Peyer's patch (tissue), 4 donors: ENCODE data around the gene PLEKHM3. TPM values are rescaled to one million over a fixed set of nuclear protein-coding genes. Genes with fewer than 3 reads are reported as not detected.

ENCODE experiments used
- DNase-seq, 3 donors: peaks; one replicate each; pipeline ENCODE4 v3.0.0-alpha.2; 2017 to 2019
- H3K27ac ChIP-seq, 4 donors: fragments of 200-600 bp; sonication (generic); one replicate each; pipeline ENCODE4 v1.5.1; 2016 to 2019
- H3K27me3 ChIP-seq, 2 donors: fragments of 200-600 bp; sonication (generic); one replicate each; pipeline ENCODE4 v1.5.1; 2019
- H3K36me3 ChIP-seq, 3 donors: fragments of 200-600 bp; sonication (generic); one replicate each; pipeline ENCODE4 v1.5.1; 2016 to 2019
- H3K4me1 ChIP-seq, 4 donors: fragments of 200-600 bp; sonication (generic); one replicate each; pipeline ENCODE4 v1.5.1; 2016 to 2019
- H3K4me3 ChIP-seq, 4 donors: fragments of 200-600 bp; sonication (generic); 1 replicate in 3 of 4; 2 replicates in 1 of 4; pipeline ENCODE4 v1.5.1; 2016 to 2019; ENCODE audit warnings: mild to moderate bottlenecking in 1 of 4
- H3K9me3 ChIP-seq, 4 donors: fragments of 200-600 bp; sonication (generic); one replicate each; pipeline ENCODE4 v1.5.1; 2016 to 2019; ENCODE audit warnings: mild to moderate bottlenecking in 1 of 4
- POLR2A ChIP-seq, 2 donors: fragments of 450-650 bp; IDR thresholded peaks; one replicate each; pipeline ENCODE4 v1.5.1; 2017; ENCODE audit warnings: antibody characterized with exemption in 2 of 2, mild to moderate bottlenecking in 2 of 2, moderate library complexity in 2 of 2
- total RNA-seq, 4 donors: library from RNA; depleted of rRNA; stranded (reverse); fragments of >200 nt; gene quantifications; one replicate each; pipeline ENCODE4 v1.1.0, GENCODE V29; 2016
- TF ChIP-seq, protein P1 (sequence below), 6 experiments: fragments of 450-650 bp in 4 of 6; fragments of 200-600 bp in 2 of 6; sonication (generic) in 1 of 6; IDR thresholded peaks; one replicate each; pipeline ENCODE4 v1.5.1; 2017 to 2019; ENCODE audit warnings: antibody characterized with exemption in 6 of 6, mild to moderate bottlenecking in 3 of 6, moderate library complexity in 1 of 6

The PLEKHM3 gene
- total RNA-seq, 4 donors from 2014 or later = 14.4 to 45.4 (median 22.7) TPM

- no peaks in the 10 kb centered on the region for H3K36me3 ChIP-seq
- H3K9me3 ChIP-seq = no peaks in the 10 kb centered on the region
- H3K27me3 ChIP-seq = no peaks in the 10 kb centered on the region
- no peak for DNase-seq
- no peak overlapping the region for H3K4me3 ChIP-seq
- TF ChIP-seq POLR2A (IDR thresholded peaks at IDR 0.05) = no peak
- TF ChIP-seq, protein P1, sequence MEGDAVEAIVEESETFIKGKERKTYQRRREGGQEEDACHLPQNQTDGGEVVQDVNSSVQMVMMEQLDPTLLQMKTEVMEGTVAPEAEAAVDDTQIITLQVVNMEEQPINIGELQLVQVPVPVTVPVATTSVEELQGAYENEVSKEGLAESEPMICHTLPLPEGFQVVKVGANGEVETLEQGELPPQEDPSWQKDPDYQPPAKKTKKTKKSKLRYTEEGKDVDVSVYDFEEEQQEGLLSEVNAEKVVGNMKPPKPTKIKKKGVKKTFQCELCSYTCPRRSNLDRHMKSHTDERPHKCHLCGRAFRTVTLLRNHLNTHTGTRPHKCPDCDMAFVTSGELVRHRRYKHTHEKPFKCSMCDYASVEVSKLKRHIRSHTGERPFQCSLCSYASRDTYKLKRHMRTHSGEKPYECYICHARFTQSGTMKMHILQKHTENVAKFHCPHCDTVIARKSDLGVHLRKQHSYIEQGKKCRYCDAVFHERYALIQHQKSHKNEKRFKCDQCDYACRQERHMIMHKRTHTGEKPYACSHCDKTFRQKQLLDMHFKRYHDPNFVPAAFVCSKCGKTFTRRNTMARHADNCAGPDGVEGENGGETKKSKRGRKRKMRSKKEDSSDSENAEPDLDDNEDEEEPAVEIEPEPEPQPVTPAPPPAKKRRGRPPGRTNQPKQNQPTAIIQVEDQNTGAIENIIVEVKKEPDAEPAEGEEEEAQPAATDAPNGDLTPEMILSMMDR (IDR thresholded peaks at IDR 0.05) = no peak
- H3K27ac ChIP-seq = no peak overlapping the region
- peaks cover 0 to 14% (median 2%) of the 10 kb centered on the region in 4 donors for H3K4me1 ChIP-seq
Measured at GRCh38 chr2:207787017-207787416, 238.3 kb downstream of the PLEKHM3 start.

DNA sequence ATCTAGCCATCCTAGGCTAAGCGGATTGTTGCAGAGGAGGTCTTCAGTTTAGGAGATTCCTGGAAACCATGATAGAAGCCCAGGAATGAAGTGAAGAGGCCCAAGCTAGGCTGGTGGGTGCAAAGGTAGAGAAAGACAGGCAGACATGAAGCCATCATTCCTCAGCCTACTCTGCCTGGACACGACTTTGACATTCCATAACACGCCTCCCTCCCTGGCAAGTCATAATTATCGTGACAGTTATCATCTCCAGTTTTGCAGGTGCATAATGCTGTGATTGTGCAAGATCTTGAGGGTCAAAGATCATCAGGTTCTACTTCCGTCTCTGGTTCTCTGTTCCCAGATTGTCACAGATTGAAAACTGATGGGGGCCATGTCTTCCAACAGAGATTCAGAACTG is 240.4 kb downstream of the PLEKHM3 start:
- H3K27me3 ChIP-seq = no peaks in the 10 kb centered on the region
- TF ChIP-seq, protein P1 (IDR thresholded peaks at IDR 0.05) = no peak
- TF ChIP-seq POLR2A (IDR thresholded peaks at IDR 0.05) = no peak
- no peak for DNase-seq
- no peak overlapping the region for H3K4me3 ChIP-seq
- H3K9me3 ChIP-seq = no peaks in the 10 kb centered on the region
- peaks cover 0 to 11% (median 2%) of the 10 kb centered on the region in 4 donors for H3K4me1 ChIP-seq
- H3K36me3 ChIP-seq = no peaks in the 10 kb centered on the region
- no peak overlapping the region for H3K27ac ChIP-seq

GRCh38 chr2:207783514-207783913 is 241.8 kb downstream of the PLEKHM3 start:
- H3K4me1 ChIP-seq = peaks cover 0 to 11% (median 2%) of the 10 kb centered on the region in 4 donors
- no peaks in the 10 kb centered on the region for H3K27me3 ChIP-seq
- no peak for DNase-seq
- TF ChIP-seq, protein P1 (IDR thresholded peaks at IDR 0.05) = no peak
- TF ChIP-seq POLR2A (IDR thresholded peaks at IDR 0.05) = no peak
- H3K9me3 ChIP-seq = no peaks in the 10 kb centered on the region
- no peak overlapping the region for H3K4me3 ChIP-seq
- no peak overlapping the region for H3K27ac ChIP-seq
- no peaks in the 10 kb centered on the region for H3K36me3 ChIP-seq

- Histone ChIP-seq H3K27ac (peak overlapping the region in 1 of 4 donors; percentile 67), H3K4me3 (no peak overlapping the region), H3K27me3 (no peaks in the 10 kb centered on the region), H3K9me3 (no peaks in the 10 kb centered on the region), H3K36me3 (no peaks in the 10 kb centered on the region), H3K4me1 (peaks cover 0 to 11% (median 2%) of the 10 kb centered on the region in 4 donors)
- peak in 2 of 3 donors; percentile 72 to 85 for DNase-seq
- no peak for TF ChIP-seq POLR2A (IDR thresholded peaks at IDR 0.05)
- TF ChIP-seq, protein P1 (IDR thresholded peaks at IDR 0.05) = no peak
Measured at GRCh38 chr2:207782238-207783030, 242.9 kb downstream of the PLEKHM3 start.

DNA sequence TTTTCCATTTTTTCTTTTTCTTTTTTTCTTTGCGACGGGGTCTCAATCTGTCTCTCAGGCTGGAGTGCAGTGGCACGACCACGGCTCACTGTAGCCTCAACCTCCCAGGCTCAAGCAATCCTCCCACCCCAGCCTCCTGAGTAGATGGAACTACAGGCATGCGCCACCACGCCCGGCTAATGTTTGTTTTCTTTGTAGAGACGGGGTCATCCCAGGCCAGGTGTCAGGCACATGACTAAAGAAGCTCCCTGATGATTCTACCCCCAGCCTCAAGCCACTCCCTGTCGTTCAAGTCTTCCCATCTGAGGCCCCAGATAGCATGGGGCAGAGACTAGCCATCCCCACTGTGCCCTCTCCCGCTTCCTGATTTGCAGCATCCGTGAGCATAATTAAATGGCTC is 245.8 kb downstream of the PLEKHM3 start:
- H3K9me3 ChIP-seq = no peaks in the 10 kb centered on the region
- no peak for TF ChIP-seq POLR2A (IDR thresholded peaks at IDR 0.05)
- TF ChIP-seq, protein P1 (IDR thresholded peaks at IDR 0.05) = no peak
- H3K4me1 ChIP-seq = peaks cover 0 to 15% (median 2%) of the 10 kb centered on the region in 4 donors
- H3K36me3 ChIP-seq = no peaks in the 10 kb centered on the region
- DNase-seq = peak in 1 of 3 donors; percentile 52
- no peak overlapping the region for H3K27ac ChIP-seq
- H3K4me3 ChIP-seq = no peak overlapping the region
- H3K27me3 ChIP-seq = no peaks in the 10 kb centered on the region
